CD4-positive, alpha-beta T cell (primary cell): ENCODE results near the gene PLCB1. TPM values are rescaled to one million over a fixed set of nuclear protein-coding genes. Genes with fewer than 3 reads are reported as not detected.

Experiments used
- ATAC-seq: fragments of 200-7000 bp; cut with Tn5 transposase; one replicate; pipeline ENCODE4 v1.10.0; 2022; ENCODE audit warnings: mild to moderate bottlenecking; ENCODE audit not compliant: poor library complexity
- CTCF ChIA-PET: fragments of 350-600 bp; sonication (Branson Sonifier 250); formaldehyde crosslinking; loops from one replicate; lab custom pipeline; 2021; ENCODE audit warnings: antibody characterized with exemption, inconsistent platforms; lab: Charles Lee
- POLR2A ChIA-PET: fragments of 350-600 bp; sonication (Branson Sonifier 250); formaldehyde crosslinking; loops from one replicate; lab custom pipeline; 2021; ENCODE audit warnings: antibody characterized with exemption, inconsistent platforms; lab: Charles Lee
- DNase-seq, 14 experiments: peaks; one replicate each; pipeline ENCODE4 v3.0.0-alpha.2; 2013 to 2020; ENCODE audit warnings: mixed read lengths in 2 of 14
- H3K27ac ChIP-seq, 2 donors: one replicate each; pipeline versions ENCODE4 v1.5.1 to v1.7.0; 2013; ENCODE audit warnings: low read length in 2 of 2, low read depth in 1 of 2, mild to moderate bottlenecking in 1 of 2
- H3K27me3 ChIP-seq, 2 experiments: 1 replicate in 1 of 2; 2 replicates in 1 of 2; pipeline versions ENCODE4 v1.6.1 to v1.7.0; 2013; ENCODE audit warnings: low read length in 2 of 2, control low read depth in 1 of 2, mild to moderate bottlenecking in 1 of 2, moderate library complexity in 1 of 2; ENCODE audit not compliant: insufficient read depth in 2 of 2, control insufficient read depth in 1 of 2
- H3K36me3 ChIP-seq: one replicate; pipeline ENCODE4 v1.6.1; 2013; ENCODE audit warnings: low read length, control low read depth; ENCODE audit not compliant: insufficient read depth
- H3K4me1 ChIP-seq: one replicate; pipeline ENCODE4 v1.6.1; 2013; ENCODE audit warnings: low read length, control low read depth; ENCODE audit not compliant: insufficient read depth
- H3K4me3 ChIP-seq: one replicate; pipeline ENCODE4 v1.5.1; 2013; ENCODE audit warnings: mild to moderate bottlenecking, low read length, moderate library complexity
- H3K9me3 ChIP-seq, 2 experiments: 1 replicate in 1 of 2; 2 replicates in 1 of 2; pipeline versions ENCODE4 v1.6.1 to v1.7.0; 2013; ENCODE audit warnings: low read length in 2 of 2, mild to moderate bottlenecking in 2 of 2, control low read depth in 1 of 2, moderate library complexity in 1 of 2; ENCODE audit not compliant: control insufficient read depth in 1 of 2, insufficient read depth in 1 of 2
- H3K27ac Mint-ChIP-seq: one replicate; pipeline ENCODE4 v1.8.0; 2020; ENCODE audit warnings: mixed read lengths
- H3K27me3 Mint-ChIP-seq: one replicate; pipeline ENCODE4 v1.8.0; 2021; ENCODE audit warnings: mixed read lengths
- H3K36me3 Mint-ChIP-seq: one replicate; pipeline ENCODE4 v1.8.0; 2021; ENCODE audit warnings: low read depth, mixed read lengths
- H3K4me1 Mint-ChIP-seq: one replicate; pipeline ENCODE4 v1.8.0; 2021; ENCODE audit warnings: low read depth, mixed read lengths
- H3K4me3 Mint-ChIP-seq: one replicate; pipeline ENCODE4 v1.8.0; 2020; ENCODE audit warnings: mild to moderate bottlenecking, mixed read lengths
- H3K9me3 Mint-ChIP-seq: one replicate; pipeline ENCODE4 v1.8.0; 2020; ENCODE audit warnings: mixed read lengths
- CTCF ChIP-seq: fragments of 200-600 bp; IDR thresholded peaks from one replicate; pipeline ENCODE4 v1.8.0; 2022; ENCODE audit warnings: antibody characterized with exemption, mild to moderate bottlenecking
- intact Hi-C, 2 experiments: fragments of 100-400 bp; cut with DNase I in 1 of 2; cut with micrococcal nuclease in 1 of 2; formaldehyde crosslinking; loops; one replicate each; pipeline versions ENCODE4 v1.15.1 to v1.9.0; 2023 to 2025; cut with DNase I, micrococcal nuclease
- total RNA-seq, 174 experiments: library from RNA in 2 of 174; stranded (reverse) in 2 of 174; gene quantifications; one replicate each; pipeline ENCODE4 v1.2.3 and lab custom pipeline; 2021 to 2026

PLCB1 gene
- total RNA-seq, 2 experiments from 2014 or later, result 3.8 to 5.6 TPM

GRCh38 chr20:8244637-8245036, 112.6 kb downstream of the PLCB1 start:
- intact Hi-C loops, result no loop called here
- no peak overlapping the region for H3K4me3 Mint-ChIP-seq
- H3K9me3 ChIP-seq, result no peaks in the 10 kb centered on the region
- no peak for ATAC-seq
- H3K4me3 ChIP-seq, result no peak overlapping the region
- no peaks in the 10 kb centered on the region for H3K36me3 ChIP-seq
- no peaks in the 10 kb centered on the region for H3K9me3 Mint-ChIP-seq
- no peaks in the 10 kb centered on the region for H3K4me1 Mint-ChIP-seq
- H3K27me3 ChIP-seq, result no peaks in the 10 kb centered on the region
- H3K27ac Mint-ChIP-seq, result no peak overlapping the region
- H3K27me3 Mint-ChIP-seq, result no peaks in the 10 kb centered on the region
- no peak for DNase-seq
- H3K27ac ChIP-seq, result no peak overlapping the region
- H3K4me1 ChIP-seq, result no peaks in the 10 kb centered on the region
- ChIA-PET CTCF (no interaction called here), POLR2A (no interaction called here)
- no peak for TF ChIP-seq CTCF
- no peaks in the 10 kb centered on the region for H3K36me3 Mint-ChIP-seq

GRCh38 chr20:8246153-8246552, 114.1 kb downstream of the PLCB1 start:
- Histone ChIP-seq H3K27me3 (no peaks in the 10 kb centered on the region), H3K4me3 (no peak overlapping the region), H3K27ac (no peak overlapping the region), H3K36me3 (no peaks in the 10 kb centered on the region), H3K9me3 (no peaks in the 10 kb centered on the region), H3K4me1 (no peaks in the 10 kb centered on the region)
- ATAC-seq (no peak), DNase-seq (no peak)
- no peak overlapping the region for H3K4me3 Mint-ChIP-seq
- no peaks in the 10 kb centered on the region for H3K4me1 Mint-ChIP-seq
- no peaks in the 10 kb centered on the region for H3K36me3 Mint-ChIP-seq
- intact Hi-C loops, result no loop called here
- no peak overlapping the region for H3K27ac Mint-ChIP-seq
- no peaks in the 10 kb centered on the region for H3K9me3 Mint-ChIP-seq
- TF ChIP-seq CTCF, result no peak
- CTCF ChIA-PET, result no interaction called here
- no peaks in the 10 kb centered on the region for H3K27me3 Mint-ChIP-seq
- POLR2A ChIA-PET, result no interaction called here

GRCh38 chr20:8246716-8247115, 114.7 kb downstream of the PLCB1 start:
- no peaks in the 10 kb centered on the region for H3K9me3 Mint-ChIP-seq
- H3K9me3 ChIP-seq, result no peaks in the 10 kb centered on the region
- ChIA-PET CTCF (no interaction called here), POLR2A (no interaction called here)
- no peak overlapping the region for H3K27ac ChIP-seq
- no peaks in the 10 kb centered on the region for H3K4me1 ChIP-seq
- H3K4me1 Mint-ChIP-seq, result no peaks in the 10 kb centered on the region
- no peaks in the 10 kb centered on the region for H3K27me3 Mint-ChIP-seq
- TF ChIP-seq CTCF, result no peak
- DNase-seq (no peak), ATAC-seq (no peak)
- H3K36me3 ChIP-seq, result no peaks in the 10 kb centered on the region
- intact Hi-C loops, result no loop called here
- no peak overlapping the region for H3K27ac Mint-ChIP-seq
- H3K4me3 Mint-ChIP-seq, result no peak overlapping the region
- no peaks in the 10 kb centered on the region for H3K36me3 Mint-ChIP-seq
- no peaks in the 10 kb centered on the region for H3K27me3 ChIP-seq
- H3K4me3 ChIP-seq, result no peak overlapping the region
